Measurements from ENCODE around the gene NKIRAS1. TPM values are rescaled to one million over a fixed set of nuclear protein-coding genes. Genes with fewer than 3 reads are reported as not detected.

Gene NKIRAS1
- total RNA-seq, 1 experiment from 2014 or later, result 7.7 TPM

- CTCF ChIA-PET, result no interaction called here
Observed at GRCh38 chr3:23864931-23865330, 51.9 kb downstream of the NKIRAS1 start.

DNA sequence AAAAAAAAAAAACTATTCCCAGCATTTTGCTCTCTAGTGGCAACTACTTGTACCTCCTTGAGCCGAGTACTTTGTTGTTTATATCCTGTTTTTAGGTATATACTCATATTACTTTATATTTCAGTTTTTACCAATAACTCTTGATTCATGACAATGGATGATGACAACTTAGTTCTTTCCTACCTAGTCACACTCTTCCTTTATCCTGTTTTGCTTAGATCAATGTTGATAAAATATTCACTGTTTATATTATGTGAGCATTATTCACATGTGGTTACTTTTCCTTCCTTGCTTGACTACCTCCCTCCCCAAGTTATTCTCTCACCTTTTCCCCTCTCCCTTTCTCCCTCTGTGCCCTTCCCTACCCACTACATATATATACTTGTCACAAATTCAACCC, 53.7 kb downstream of the NKIRAS1 start:
- Mint-ChIP-seq H3K36me3 (ENCODE audit: insufficient read depth, unreplicated experiment) (no peaks in the 10 kb centered on the region), H3K27ac (ENCODE audit: unreplicated experiment) (no peak overlapping the region), H3K4me1 (ENCODE audit: low read depth, unreplicated experiment) (peaks cover 20% of the 10 kb centered on the region), H3K9me3 (ENCODE audit: low read depth, unreplicated experiment) (no peaks in the 10 kb centered on the region), H3K27me3 (ENCODE audit: unreplicated experiment) (no peaks in the 10 kb centered on the region), H3K4me3 (ENCODE audit: low read depth, unreplicated experiment) (no peak overlapping the region)
- TF ChIP-seq, protein P1, sequence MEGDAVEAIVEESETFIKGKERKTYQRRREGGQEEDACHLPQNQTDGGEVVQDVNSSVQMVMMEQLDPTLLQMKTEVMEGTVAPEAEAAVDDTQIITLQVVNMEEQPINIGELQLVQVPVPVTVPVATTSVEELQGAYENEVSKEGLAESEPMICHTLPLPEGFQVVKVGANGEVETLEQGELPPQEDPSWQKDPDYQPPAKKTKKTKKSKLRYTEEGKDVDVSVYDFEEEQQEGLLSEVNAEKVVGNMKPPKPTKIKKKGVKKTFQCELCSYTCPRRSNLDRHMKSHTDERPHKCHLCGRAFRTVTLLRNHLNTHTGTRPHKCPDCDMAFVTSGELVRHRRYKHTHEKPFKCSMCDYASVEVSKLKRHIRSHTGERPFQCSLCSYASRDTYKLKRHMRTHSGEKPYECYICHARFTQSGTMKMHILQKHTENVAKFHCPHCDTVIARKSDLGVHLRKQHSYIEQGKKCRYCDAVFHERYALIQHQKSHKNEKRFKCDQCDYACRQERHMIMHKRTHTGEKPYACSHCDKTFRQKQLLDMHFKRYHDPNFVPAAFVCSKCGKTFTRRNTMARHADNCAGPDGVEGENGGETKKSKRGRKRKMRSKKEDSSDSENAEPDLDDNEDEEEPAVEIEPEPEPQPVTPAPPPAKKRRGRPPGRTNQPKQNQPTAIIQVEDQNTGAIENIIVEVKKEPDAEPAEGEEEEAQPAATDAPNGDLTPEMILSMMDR (IDR thresholded peaks at IDR 0.05; ENCODE audit: unreplicated experiment), result no peak
- DNase-seq, result no peak
- CTCF ChIA-PET, result no interaction called here
- intact Hi-C loops (cut with micrococcal nuclease; ENCODE audit: unreplicated experiment), result loop anchor here (10.0 kb wide), 1 partner anchor 658 kb away; the partner anchor contains the start of gene UBE2E2
- no TSS peak for BruUV-seq (replicated peaks)

More at GRCh38 chr3:23864931-23865330, 51.9 kb downstream of the NKIRAS1 start:
- peaks cover 11% of the 10 kb centered on the region for H3K4me1 Mint-ChIP-seq (ENCODE audit: low read depth, unreplicated experiment)
- no peaks in the 10 kb centered on the region for H3K36me3 Mint-ChIP-seq (ENCODE audit: insufficient read depth, unreplicated experiment)
- no peaks in the 10 kb centered on the region for H3K27me3 Mint-ChIP-seq (ENCODE audit: unreplicated experiment)
- no peak for DNase-seq
- no peak overlapping the region for H3K27ac Mint-ChIP-seq (ENCODE audit: unreplicated experiment)
- TF ChIP-seq, protein P1 (IDR thresholded peaks at IDR 0.05; ENCODE audit: unreplicated experiment), result no peak
- intact Hi-C loops (cut with micrococcal nuclease; ENCODE audit: unreplicated experiment), result loop anchor here (10.0 kb wide), 1 partner anchor 660 kb away; the partner anchor contains the start of gene UBE2E2
- no TSS peak for BruUV-seq (replicated peaks)
- H3K4me3 Mint-ChIP-seq (ENCODE audit: low read depth, unreplicated experiment), result no peak overlapping the region
- H3K9me3 Mint-ChIP-seq (ENCODE audit: low read depth, unreplicated experiment), result no peaks in the 10 kb centered on the region

GRCh38 chr3:23861689-23862088, 55.1 kb downstream of the NKIRAS1 start:
- no peak overlapping the region for H3K27ac Mint-ChIP-seq (ENCODE audit: unreplicated experiment)
- no peak for DNase-seq
- no TSS peak for BruUV-seq (replicated peaks)
- H3K9me3 Mint-ChIP-seq (ENCODE audit: low read depth, unreplicated experiment), result no peaks in the 10 kb centered on the region
- TF ChIP-seq, protein P1 (IDR thresholded peaks at IDR 0.05; ENCODE audit: unreplicated experiment), result no peak
- H3K27me3 Mint-ChIP-seq (ENCODE audit: unreplicated experiment), result no peaks in the 10 kb centered on the region
- no peak overlapping the region for H3K4me3 Mint-ChIP-seq (ENCODE audit: low read depth, unreplicated experiment)
- intact Hi-C loops (cut with micrococcal nuclease; ENCODE audit: unreplicated experiment), result loop anchor here (10.0 kb wide), 1 partner anchor 657 kb away; the partner anchor contains the start of gene UBE2E2
- CTCF ChIA-PET, result no interaction called here
- peaks cover 20% of the 10 kb centered on the region for H3K4me1 Mint-ChIP-seq (ENCODE audit: low read depth, unreplicated experiment)
- H3K36me3 Mint-ChIP-seq (ENCODE audit: insufficient read depth, unreplicated experiment), result no peaks in the 10 kb centered on the region

- CTCF ChIA-PET, result no interaction called here
Observed at GRCh38 chr3:23859839-23860382, 56.9 kb downstream of the NKIRAS1 start.

More at GRCh38 chr3:23859839-23860382, 56.9 kb downstream of the NKIRAS1 start:
- TF ChIP-seq, protein P1 (IDR thresholded peaks at IDR 0.05; ENCODE audit: unreplicated experiment), result no peak
- Mint-ChIP-seq H3K4me1 (ENCODE audit: low read depth, unreplicated experiment) (peaks cover 9% of the 10 kb centered on the region), H3K27me3 (ENCODE audit: unreplicated experiment) (no peaks in the 10 kb centered on the region), H3K9me3 (ENCODE audit: low read depth, unreplicated experiment) (no peaks in the 10 kb centered on the region), H3K4me3 (ENCODE audit: low read depth, unreplicated experiment) (no peak overlapping the region), H3K27ac (ENCODE audit: unreplicated experiment) (no peak overlapping the region), H3K36me3 (ENCODE audit: insufficient read depth, unreplicated experiment) (no peaks in the 10 kb centered on the region)
- DNase-seq, result no peak
- BruUV-seq (replicated peaks), result no TSS peak
- intact Hi-C loops (cut with micrococcal nuclease; ENCODE audit: unreplicated experiment), result loop anchor here (10.0 kb wide), 1 partner anchor 655 kb away; the partner anchor contains the start of gene UBE2E2

Measured in Calu3 (cell line).